Fibroblast of pulmonary artery (primary cell): ENCODE results near the gene RAI14.

Experiments used
- DNase-seq: peaks from one replicate; pipeline ENCODE4 v3.0.0-alpha.2; 2010; ENCODE audit warnings: low read depth
- H3K4me3 ChIP-seq: replicated peaks from 2 replicates; pipeline ENCODE4 v1.5.1; 2011; ENCODE audit warnings: low read depth, mild to moderate bottlenecking, control low read depth, low read length, moderate library complexity
- CTCF ChIP-seq: IDR thresholded peaks from 2 replicates; pipeline ENCODE4 v1.5.1; 2011; ENCODE audit warnings: mild to moderate bottlenecking, control low read depth, low read length, inconsistent platforms; ENCODE audit errors: missing control alignments

RAI14 gene

GRCh38 chr5:34663771-34664496 is 7.8 kb downstream of the RAI14 start:
- TF ChIP-seq CTCF: no peak
- DNase-seq: no peak
- no peak overlapping the region for H3K4me3 ChIP-seq

- TF ChIP-seq CTCF: no peak
Measured at GRCh38 chr5:34666392-34667080, 10.4 kb downstream of the RAI14 start.

GRCh38 chr5:34667705-34668104 is 11.6 kb downstream of the RAI14 start:
- no peak for DNase-seq
- TF ChIP-seq CTCF: no peak
- H3K4me3 ChIP-seq: no peak overlapping the region

More at GRCh38 chr5:34666392-34667080, 10.4 kb downstream of the RAI14 start:
- DNase-seq: no peak
- H3K4me3 ChIP-seq: no peak overlapping the region

- DNase-seq: no peak
- no peak overlapping the region for H3K4me3 ChIP-seq
- TF ChIP-seq CTCF: no peak
Measured at GRCh38 chr5:34669931-34670516, 13.9 kb downstream of the RAI14 start.

GRCh38 chr5:34672196-34672595 is 16.1 kb downstream of the RAI14 start:
- no peak for DNase-seq
- H3K4me3 ChIP-seq: no peak overlapping the region
- no peak for TF ChIP-seq CTCF

GRCh38 chr5:34673463-34674125 is 17.5 kb downstream of the RAI14 start:
- TF ChIP-seq CTCF: no peak
- DNase-seq: no peak
- no peak overlapping the region for H3K4me3 ChIP-seq
